Stimulated activated CD8-positive, alpha-beta memory T cell treated with anti-CD3 and anti-CD28 coated beads, Interleukin-4, amount 100 ng/mL, for 1 hour (primary cell): ENCODE measurements around the gene CCDC82.
A peak's percentile ranks its signal among the peaks of the same experiment; 100 is the strongest.
"Not testable (repeated sequence)": the region's sequence is repeated elsewhere in the genome, so short reads cannot be mapped to it uniquely, and the experiment has no call there.

ENCODE experiments used
- DNase-seq, 2 donors: peaks; one replicate each; pipeline ENCODE4 v3.0.0-alpha.2; 2020; ENCODE audit warnings: low read depth in 2 of 2, low spot score in 1 of 2

The CCDC82 gene

DNA sequence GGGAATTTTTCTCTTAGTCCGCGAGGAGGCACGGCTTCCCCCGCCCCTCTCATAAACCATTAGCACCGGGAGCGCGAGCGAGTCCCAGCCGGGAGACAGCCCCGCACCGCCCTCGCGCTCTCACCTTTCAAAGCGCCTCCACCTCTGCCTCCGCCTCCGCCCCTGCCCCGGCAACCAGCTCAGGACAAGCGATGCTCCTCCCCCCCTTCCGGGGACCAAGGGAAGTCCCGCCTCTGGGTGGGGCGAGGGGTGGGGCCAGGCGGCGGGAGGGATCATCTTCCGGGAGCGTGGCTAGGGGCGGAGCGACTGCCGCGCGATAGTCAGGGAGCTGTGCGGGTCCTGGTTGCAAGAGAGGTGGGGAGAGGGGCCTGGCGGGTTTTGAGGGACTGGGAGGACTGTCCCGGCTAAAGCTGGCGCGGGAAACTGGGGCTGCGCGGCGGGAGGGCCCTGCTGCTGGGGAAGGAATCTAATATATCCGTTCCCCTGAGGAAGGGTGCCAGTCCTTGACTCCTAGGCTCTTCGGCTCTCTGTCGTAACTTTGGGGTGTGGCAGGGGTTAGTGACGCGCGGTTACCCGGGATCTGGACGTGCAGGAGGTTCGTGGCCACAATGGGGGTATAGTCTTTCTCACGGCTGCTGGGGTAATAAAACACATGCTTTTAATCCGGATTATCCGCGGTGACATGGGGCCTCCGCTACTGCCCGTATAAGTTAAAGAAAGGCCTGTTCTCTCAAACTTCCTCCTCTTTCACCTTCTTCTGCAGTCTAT lies at the start of gene CCDC82, which contains the start of gene JRKL:
Gene CCDC82, minus strand, starts transcription at position 193 of the 768 bp plus-strand sequence. CDS start 5,165 bp downstream, outside the sequence.
Gene JRKL, plus strand, starts transcription at position 294 of the 768 bp plus-strand sequence. CDS start 637 bp downstream, outside the sequence.
- peak; percentile 93 to 97 for DNase-seq

DNA sequence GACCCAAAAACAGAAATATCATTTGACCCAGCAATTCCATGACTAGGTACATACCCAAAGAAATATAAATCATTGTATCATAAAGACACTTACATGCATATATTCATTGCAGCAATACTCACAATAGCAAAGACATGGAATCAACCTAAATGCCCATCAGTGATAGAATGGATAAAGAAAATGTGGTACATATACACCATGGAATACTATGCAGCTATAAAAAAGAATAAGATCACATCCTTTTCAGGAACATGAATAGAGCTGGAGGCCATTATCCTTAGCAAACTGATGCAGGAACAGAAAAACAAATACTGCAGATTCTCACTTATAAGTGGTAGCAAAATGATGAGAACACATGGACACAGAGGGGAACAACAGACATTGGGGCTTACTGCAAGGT lies 42.9 kb upstream of the CCDC82 start:
- DNase-seq, result not testable (repeated sequence)

DNA sequence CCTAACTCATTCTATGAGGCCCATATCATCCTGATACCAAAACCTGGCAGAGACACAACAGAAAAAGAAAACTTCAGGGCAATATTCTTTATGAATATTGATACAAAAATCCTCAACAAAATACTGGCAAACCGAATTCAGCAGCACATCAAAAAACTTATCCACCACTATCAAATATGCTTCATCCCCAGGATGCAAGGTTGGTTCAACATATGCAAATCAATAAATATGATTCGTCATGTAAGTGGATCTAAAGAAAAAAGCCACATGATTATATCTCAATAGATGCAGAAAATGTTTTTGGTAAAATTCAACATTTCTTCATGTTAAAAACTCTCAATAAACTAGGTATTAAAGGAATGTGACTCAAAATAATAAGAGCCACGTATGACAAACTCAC lies 41.0 kb upstream of the CCDC82 start:
- DNase-seq, result no peak

DNA sequence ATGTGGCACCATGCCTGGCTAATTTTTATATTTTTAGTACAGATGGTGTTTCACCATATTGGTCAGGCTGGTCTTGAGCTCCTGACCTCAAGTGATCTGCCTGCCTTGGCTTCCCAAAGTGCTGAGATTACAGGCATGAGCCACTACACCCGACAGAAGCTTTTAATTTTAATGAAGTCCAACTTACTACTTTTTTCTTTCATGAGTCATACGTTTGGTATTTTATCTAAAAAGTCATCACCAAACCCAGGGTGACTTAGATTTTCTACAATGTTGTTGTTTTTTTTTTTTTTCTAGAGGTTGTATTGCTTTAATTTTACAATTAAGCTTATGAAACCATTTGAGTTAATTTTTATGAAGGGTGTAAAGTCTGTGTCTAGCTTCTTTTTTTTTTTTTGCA lies 35.0 kb upstream of the CCDC82 start:
- DNase-seq, result no peak

DNA sequence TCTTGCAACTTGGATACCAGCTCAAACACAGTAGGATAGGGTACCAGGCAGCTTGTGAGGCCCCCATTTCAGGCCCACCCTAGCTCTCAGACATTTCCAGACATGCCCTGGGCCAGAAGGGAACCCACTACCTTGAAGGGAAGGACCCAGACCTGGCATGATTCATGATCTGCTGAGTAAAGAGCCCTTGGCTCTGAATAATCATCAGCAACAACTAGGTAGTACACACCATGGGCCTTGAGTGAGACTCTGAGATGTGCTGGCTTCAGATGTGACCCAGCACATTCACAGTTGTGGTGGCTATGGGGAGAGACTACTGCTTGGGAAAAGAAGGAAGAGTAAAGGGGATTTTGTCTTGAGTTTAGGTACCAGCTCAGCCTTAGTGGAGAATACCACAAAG lies 23.7 kb upstream of the CCDC82 start:
- no peak for DNase-seq

DNA sequence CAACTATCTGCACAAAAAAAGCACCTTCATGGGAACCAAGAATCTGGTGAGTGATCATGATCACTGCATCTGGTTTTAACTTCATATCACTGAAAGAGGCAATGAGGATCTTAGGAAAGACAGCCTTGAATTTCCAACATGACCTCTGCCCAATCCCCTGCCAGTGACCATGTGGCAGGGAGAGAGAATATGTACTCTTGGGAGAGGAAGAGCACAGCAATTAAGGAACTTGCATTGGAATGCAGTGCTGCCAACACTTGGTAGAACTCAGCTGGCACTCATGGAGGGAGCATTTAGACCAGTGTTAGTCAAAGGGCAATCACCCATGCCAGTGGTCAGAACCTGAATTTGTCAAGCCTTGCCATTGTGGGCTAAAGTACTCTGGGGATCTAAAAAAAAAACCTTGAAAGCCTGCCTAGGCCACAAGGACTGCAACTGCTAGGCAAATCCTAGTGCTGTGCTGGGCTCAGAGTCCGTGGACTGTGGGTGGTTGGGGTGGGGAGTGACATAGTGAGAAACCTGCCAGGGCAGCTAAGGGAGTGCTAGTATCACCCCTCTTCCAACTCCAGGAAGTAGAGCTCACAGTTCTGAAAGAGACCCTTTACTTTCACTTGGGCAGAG lies 23.2 kb upstream of the CCDC82 start:
- no peak for DNase-seq

DNA sequence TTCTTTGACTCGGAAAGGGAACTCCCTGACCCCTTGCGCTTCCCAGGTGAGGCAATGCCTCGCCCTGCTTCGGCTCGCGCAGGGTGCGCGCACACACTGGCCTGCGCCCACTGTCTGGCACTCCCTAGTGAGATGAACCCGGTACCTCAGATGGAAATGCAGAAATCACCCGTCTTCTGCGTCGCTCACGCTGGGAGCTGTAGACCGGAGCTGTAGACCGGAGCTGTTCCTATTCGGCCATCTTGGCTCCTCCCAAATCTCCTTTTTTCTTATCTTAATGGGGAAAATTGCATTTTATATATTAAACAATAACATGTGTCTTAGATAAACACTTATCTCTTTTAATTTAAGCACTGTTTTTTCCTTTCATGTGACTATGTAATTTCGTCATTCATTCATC lies 21.7 kb upstream of the CCDC82 start:
- not testable (repeated sequence) for DNase-seq

DNA sequence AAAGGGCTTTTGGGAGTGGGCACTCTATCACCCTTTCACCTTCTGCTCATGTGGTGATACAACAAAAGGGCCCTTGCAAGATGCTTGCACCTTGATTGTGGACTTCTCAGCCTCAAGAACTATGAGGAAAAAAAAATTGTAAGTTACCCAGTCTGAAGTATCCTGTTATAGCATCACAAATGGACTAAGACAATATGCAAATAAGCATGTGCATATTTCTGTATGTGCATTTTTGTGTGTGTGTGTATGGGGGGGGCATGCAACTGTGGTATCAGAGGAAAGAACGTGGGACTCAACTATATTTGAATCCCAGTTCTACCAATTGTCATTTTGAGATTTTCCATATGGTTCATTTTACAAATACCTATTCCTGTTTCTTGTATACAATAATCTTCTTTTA lies 11.0 kb upstream of the CCDC82 start:
- DNase-seq, result no peak

DNA sequence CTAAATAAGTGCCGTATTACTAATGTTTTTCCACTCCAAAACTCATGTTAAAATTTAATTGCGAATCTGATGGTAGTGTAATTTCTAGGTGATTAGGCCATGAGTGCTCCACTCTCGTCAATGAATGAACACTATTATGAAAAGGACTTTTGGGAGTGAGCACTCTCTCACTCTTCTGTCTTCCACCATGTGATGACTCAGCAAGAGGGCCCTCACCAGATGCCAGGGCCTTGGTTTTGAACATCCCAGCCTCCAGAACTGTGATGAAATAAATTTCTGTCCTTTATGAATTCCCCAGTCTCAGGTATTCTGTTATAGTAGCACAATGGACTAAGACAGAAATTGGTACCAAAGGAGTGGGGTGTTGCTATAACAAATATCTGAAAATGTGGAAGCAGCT lies 8.2 kb upstream of the CCDC82 start:
- DNase-seq, result no peak

DNA sequence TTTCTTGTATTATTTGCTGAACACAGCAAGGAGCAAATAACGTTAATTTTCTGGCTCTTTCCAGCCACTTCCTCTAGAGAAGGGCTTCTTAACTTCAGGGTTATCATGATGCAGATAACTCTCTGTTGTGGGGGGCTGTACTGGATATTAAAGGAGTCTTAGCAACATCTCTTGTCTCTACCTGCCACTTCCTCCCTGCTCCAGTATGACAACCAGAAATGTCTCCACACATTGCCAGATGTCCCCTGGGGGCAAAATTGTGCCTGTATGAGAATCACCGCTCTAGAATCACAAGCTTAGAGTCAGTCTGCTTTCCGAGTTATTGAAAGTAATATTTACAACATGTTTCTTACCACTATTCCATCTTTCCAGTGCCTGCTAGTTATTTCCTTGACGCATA lies 6.9 kb upstream of the CCDC82 start:
- no peak for DNase-seq

DNA sequence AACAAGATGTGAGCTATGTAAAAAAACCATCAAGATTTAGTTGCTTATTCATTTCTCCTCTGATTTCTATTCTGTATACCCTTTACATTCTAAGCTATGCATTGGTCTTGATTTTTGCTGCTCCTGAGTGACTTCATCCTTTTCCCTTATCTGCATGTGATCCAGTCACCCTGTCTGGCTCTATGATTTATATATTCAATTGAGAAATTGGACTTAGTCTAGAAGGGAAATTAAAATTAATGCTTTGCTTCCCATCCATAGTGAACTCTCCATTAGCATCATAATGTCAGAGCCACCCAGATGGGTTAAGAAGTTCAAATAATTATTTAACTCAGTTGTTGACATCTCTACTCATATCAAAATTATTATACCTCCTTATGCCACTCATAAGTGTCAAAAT lies 5.1 kb upstream of the CCDC82 start:
- no peak for DNase-seq

DNA sequence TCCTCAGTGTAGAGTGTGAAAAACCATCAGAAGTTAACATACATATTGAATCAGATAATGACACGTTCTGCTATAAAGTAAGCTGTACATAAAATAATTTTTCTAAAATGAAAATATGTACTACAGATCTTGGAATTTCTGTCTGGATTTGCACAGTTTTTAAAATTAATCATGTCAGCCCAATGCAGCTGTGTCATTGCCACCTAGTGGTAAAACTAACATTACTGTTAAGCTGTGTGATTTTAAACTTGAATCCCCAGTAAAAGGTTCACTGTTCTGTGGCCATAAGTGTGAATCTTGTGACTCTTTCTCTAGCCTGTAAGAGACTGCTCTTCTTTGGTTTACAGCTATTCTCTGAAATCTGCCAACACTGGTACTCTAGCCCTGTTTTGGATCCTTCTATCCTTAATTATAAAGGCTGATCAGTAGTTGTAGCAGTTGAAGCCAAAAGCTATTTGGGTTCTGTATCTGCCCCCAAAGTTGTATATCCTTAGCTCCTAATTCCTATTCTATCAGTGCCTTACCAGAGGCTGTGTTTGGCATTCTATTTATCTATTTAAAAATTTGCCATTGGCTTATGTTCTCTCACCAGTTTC lies 4.1 kb upstream of the CCDC82 start:
- DNase-seq, result no peak

DNA sequence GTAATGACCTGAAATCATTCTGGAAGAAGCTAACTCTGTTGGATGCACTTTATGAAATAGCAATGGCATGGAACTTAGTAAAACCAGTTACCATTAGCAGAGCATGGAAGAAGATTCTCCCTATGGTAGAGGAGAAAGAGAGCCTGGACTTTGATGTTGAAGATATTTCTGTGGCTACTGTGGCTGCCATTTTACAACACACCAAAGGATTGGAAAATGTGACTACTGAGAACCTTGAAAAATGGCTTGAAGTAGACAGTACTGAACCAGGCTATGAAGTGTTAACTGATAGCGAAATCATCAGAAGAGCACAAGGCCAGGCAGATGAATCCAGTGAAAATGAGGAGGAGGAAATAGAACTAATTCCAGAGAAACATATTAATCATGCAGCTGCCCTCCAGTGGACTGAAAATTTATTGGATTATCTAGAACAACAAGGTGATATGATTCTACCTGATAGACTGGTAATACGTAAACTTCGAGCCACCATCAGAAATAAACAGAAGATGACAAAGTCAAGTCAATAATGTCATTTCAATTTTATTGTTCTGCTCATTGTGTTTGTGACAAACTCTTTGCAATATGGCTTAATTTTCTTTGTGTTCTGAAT lies 2.1 kb upstream of the CCDC82 start:
- DNase-seq, result no peak

DNA sequence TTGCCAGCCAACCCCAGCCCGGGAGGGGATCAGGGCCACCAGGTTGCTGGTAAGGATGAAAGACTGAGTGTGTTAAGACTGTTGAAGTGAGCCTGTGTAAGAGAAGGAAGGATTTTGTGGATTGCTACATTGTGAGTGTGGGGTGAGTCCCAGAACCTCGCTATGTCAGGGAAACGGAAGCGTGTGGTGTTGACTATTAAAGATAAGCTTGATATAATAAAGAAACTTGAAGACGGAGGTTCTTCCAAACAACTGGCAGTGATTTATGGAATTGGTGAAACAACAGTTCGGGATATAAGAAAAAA lies 728 bp upstream of the CCDC82 start:
- no peak for DNase-seq

DNA sequence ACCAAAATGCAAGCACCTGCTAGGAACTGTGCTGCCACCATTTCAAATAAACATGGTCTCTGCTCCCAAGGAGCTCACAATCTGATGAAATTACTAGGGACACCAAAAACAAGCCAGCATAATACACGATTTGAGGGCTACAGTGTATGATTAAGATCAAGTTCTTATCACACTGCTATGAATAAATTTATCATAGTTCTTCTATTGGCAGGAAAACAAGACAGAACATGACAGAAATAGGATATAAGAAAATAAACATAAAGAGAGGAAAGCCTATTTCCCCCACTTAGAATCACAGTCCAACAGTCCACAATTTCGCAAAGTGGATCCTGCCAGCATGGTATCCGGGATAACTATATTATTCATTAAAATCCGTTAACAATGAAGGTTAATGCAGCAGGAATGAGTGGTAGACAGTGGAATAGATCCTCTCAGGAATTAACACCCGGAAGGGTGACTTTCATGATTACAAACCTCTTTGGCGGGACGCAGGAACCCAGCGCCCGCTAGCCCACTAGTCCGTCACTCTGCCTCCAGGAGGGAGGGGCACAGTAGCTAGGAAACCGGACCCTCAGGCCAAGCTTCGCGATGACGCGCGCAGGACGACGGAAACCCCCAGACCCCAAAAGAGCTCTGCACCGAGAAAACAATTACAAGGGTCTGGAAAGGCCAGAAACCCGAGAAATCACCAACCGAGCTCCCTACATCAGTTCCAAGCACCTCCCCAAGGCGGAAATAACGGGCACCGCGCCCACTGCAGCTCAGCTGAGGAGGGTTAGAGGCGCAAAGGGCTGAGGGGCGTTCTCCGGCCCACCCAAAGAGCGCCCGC lies 607 bp downstream of the CCDC82 start:
- DNase-seq, result peak in 1 of 2 donors; percentile 42

DNA sequence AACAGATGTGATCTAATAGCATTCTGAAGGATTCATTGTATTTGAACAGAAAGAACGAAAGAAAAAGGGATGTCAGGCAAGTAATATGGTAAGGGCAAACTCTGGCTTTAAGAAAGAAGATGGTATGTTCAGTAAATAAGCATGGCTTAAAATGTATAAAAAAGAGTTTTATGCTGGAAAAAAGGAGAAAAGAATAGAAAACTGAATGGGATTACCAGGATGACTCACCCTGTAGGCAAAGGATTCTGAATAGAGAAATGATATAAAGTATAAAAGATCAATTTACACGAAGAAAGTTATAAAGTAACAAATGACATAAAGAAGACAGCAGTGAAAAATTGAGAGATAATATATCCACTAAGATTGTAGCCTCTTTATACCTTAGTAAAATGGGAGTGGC lies 4.5 kb downstream of the CCDC82 start:
- no peak for DNase-seq

DNA sequence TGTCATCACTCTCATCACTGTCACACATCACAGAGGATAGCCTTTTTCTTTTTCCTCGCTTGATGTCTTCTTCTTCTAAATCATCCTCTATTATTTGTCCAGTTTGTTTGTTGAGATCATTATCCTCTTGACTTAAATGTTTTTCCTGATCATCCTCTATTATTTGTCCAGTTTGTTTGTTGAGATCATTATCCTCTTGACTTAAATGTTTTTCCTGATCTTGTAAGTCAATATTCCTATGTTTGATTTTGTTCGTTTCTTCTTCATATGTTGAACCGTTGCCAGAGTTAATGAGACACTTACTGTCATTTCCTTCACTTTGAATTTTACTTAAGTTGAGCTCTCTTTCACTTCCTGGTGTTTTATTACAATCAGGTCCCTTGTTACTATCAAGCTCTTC lies 5.6 kb downstream of the CCDC82 start:
- DNase-seq, result no peak

DNA sequence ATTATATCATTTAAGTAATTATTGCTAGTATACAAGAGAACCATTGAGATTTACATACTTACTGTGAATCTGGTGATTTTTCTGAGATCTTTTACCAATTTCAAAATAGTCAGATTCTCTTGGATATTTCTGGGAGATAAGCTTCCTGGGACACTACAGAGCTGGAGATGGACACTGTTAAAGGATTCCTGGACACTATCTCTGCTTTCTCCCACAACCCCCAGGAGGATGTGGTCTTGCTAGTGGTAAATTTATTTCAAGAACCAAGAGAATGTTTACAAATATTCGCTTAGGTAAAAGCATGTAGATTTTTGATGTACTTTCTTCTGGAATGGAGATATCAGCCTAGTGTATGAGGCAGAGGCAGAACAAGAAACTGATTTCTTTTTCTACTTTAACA lies 12.9 kb downstream of the CCDC82 start:
- no peak for DNase-seq

DNA sequence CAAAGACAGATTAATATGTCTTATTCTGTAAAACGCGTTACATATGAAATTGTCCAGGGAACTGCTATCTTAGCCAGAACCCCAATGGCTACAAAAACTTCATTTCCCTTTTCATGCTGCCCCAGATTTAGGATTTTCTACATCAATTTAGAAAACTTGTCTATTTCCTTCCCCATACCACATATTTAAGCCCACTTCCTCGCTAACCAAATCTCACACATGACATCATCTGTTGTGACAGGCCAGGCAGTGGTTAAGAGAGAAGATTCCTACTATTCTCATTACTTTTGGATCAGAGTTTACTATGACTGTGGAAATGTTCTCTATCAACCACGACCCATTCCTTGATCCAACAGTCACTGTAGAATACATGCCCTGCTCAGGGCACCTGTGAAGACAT lies 15.9 kb downstream of the CCDC82 start:
- no peak for DNase-seq

DNA sequence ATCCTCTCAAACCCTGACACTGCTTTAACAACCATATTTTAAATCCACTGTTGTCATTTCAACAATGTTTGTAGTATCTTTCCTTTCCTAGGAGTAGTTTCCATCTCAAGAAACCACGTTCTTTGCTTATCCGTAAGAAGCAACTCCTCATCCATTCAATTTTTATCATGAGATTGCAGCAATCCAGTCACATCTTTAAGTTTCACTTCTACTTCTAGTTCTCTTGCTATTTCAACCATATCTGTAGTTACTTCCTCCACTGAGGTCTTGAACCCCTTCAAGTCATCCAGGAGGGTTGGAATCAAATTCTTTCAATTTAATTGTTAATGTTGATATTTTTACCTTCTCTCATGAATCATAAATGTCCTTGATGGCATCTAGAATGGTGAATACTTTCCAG lies 22.4 kb downstream of the CCDC82 start:
- no peak for DNase-seq

DNA sequence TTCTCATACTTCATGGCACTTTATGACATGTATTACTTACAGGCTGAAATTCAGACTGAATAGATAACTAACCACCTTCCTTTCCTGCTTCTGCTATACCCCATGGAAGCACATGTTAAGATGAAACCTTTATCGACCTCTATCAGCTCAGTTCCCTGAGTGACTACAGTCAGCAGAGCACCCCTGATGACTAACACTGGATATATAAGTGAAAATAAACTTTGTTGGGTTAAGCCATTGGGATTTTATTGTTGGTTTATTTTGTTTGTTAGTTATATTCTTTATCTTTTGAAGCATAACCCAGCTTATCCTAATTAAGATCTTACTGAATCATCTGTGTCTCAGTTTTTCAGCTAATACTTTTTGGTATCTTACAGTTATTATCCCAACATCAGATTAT lies 23.7 kb downstream of the CCDC82 start:
- no peak for DNase-seq
